Endothelial cell of umbilical vein (primary cell): ENCODE results near the gene ACSL6. TPM values are rescaled to one million over a fixed set of nuclear protein-coding genes. Genes with fewer than 3 reads are reported as not detected.

Experiments used
- BruUV-seq: library from RNA; stranded (reverse); fragments of 400-500 nt; replicated peaks from 2 replicates; lab custom pipeline; 2021; lab: Mats Ljungman, UMichigan
- CTCF ChIA-PET: fragments of 300-600, 350-600 bp; sonication (Branson Sonifier 250); formaldehyde crosslinking; loops from one replicate; lab custom pipeline; 2021; ENCODE audit warnings: antibody characterized with exemption, inconsistent platforms; lab: Charles Lee
- POLR2A ChIA-PET: fragments of 300-600, 350-600 bp; sonication (Branson Sonifier 250); formaldehyde crosslinking; loops from one replicate; lab custom pipeline; 2021; ENCODE audit warnings: antibody characterized with exemption, inconsistent platforms; lab: Charles Lee
- DNase-seq: peaks from one replicate; pipeline ENCODE4 v3.0.0-alpha.2; 2011; ENCODE audit warnings: low read depth, low spot score
- FAIRE-seq: peaks from 2 replicates; lab custom pipeline; 2011; peaks lifted over from hg19 to GRCh38; lab: Jason Lieb, UNC
- H2AFZ ChIP-seq: 2 replicates; pipeline ENCODE4 v1.6.0; 2012; ENCODE audit warnings: low read depth, low read length, control low read depth, inconsistent platforms
- H3K27ac ChIP-seq: 2 replicates; pipeline ENCODE4 v1.5.1; 2011; ENCODE audit warnings: low read depth, mild to moderate bottlenecking, control low read depth, low read length, moderate library complexity; ENCODE audit not compliant: insufficient read depth
- H3K27me3 ChIP-seq, 2 experiments: 2 replicates each; pipeline versions ENCODE4 v1.6.0 to v1.6.1; 2011; ENCODE audit warnings: low read length in 2 of 2, mixed read lengths in 1 of 2; ENCODE audit not compliant: control insufficient read depth in 2 of 2, insufficient read depth in 2 of 2
- H3K36me3 ChIP-seq, 2 experiments: 2 replicates in 1 of 2; 3 replicates in 1 of 2; pipeline ENCODE4 v1.5.1; 2011; ENCODE audit warnings: low read length in 2 of 2, mild to moderate bottlenecking in 1 of 2, moderate library complexity in 1 of 2; ENCODE audit not compliant: control insufficient read depth in 2 of 2, insufficient read depth in 2 of 2; ENCODE audit errors: extremely low read depth in 1 of 2
- H3K4me1 ChIP-seq: 3 replicates; pipeline ENCODE4 v1.5.1; 2011; ENCODE audit warnings: mild to moderate bottlenecking, low read length; ENCODE audit not compliant: control insufficient read depth, insufficient read depth; ENCODE audit errors: extremely low read depth
- H3K4me2 ChIP-seq: 2 replicates; pipeline ENCODE4 v1.6.1; 2011; ENCODE audit warnings: low read length, control low read depth, mixed read lengths; ENCODE audit not compliant: insufficient read depth
- H3K4me3 ChIP-seq, 3 experiments: fragments of 200-600 bp in 1 of 3; sonication (generic), shearing (Covaris generic) in 1 of 3; replicated peaks in 1 of 3; 2 replicates each; pipeline ENCODE4 v1.5.1; 2011 to 2016; ENCODE audit warnings: control low read depth in 3 of 3, low read length in 3 of 3, mild to moderate bottlenecking in 2 of 3, inconsistent platforms in 1 of 3, low read depth in 1 of 3, moderate library complexity in 1 of 3; ENCODE audit not compliant: insufficient read depth in 1 of 3
- H3K79me2 ChIP-seq: 2 replicates; pipeline ENCODE4 v1.6.0; 2012; ENCODE audit warnings: low read length, inconsistent platforms; ENCODE audit not compliant: control insufficient read depth, insufficient read depth
- H3K9ac ChIP-seq: replicated peaks from 2 replicates; pipeline ENCODE3; 2011; ENCODE audit warnings: low read length, control low read depth; ENCODE audit not compliant: insufficient read depth; ENCODE audit errors: extremely low read depth
- H3K9me1 ChIP-seq: replicated peaks from 3 replicates; pipeline ENCODE4 v1.6.0; 2011; ENCODE audit warnings: mild to moderate bottlenecking, low read length; ENCODE audit not compliant: control insufficient read depth, insufficient read depth; ENCODE audit errors: extremely low read depth
- H3K9me3 ChIP-seq: replicated peaks from 2 replicates; pipeline ENCODE4 v1.5.1; 2012; ENCODE audit warnings: low read length, inconsistent platforms; ENCODE audit not compliant: control insufficient read depth, insufficient read depth
- H4K20me1 ChIP-seq: replicated peaks from 2 replicates; pipeline ENCODE3; 2011; ENCODE audit warnings: mild to moderate bottlenecking, low read length; ENCODE audit not compliant: control insufficient read depth, insufficient read depth; ENCODE audit errors: extremely low read depth
- EZH2 ChIP-seq: IDR thresholded peaks from 2 replicates; pipeline ENCODE4 v1.6.1; 2012; ENCODE audit warnings: borderline replicate concordance, low read depth, mild to moderate bottlenecking, moderate library complexity, low read length, inconsistent platforms; ENCODE audit not compliant: severe bottlenecking
- FOS ChIP-seq: IDR thresholded peaks from 2 replicates; pipeline ENCODE4 v1.6.1; 2011; ENCODE audit warnings: mild to moderate bottlenecking, low read length, moderate library complexity, borderline replicate concordance; ENCODE audit not compliant: insufficient read depth
- GATA2 ChIP-seq: IDR thresholded peaks from 2 replicates; pipeline ENCODE4 v1.7.0; 2011; ENCODE audit warnings: low read depth, mild to moderate bottlenecking, moderate library complexity, mixed read lengths, low read length; ENCODE audit not compliant: insufficient read length, insufficient read depth
- JUN ChIP-seq: IDR thresholded peaks from 2 replicates; pipeline ENCODE4 v1.6.1; 2011; ENCODE audit warnings: borderline replicate concordance, low read depth; ENCODE audit not compliant: insufficient read length, insufficient read depth
- MYC ChIP-seq: IDR thresholded peaks from one replicate; pipeline ENCODE4 v1.6.1; 2011; ENCODE audit warnings: mild to moderate bottlenecking, low read depth, low read length
- POLR2A ChIP-seq: IDR thresholded peaks from 2 replicates; pipeline ENCODE4 v1.6.1; 2012; ENCODE audit warnings: low read depth, mild to moderate bottlenecking, control low read depth, low read length
- POLR2AphosphoS5 ChIP-seq: IDR thresholded peaks from 2 replicates; pipeline ENCODE4 v1.6.1; 2012; ENCODE audit warnings: low read depth, mild to moderate bottlenecking, control low read depth, low read length, moderate library complexity; ENCODE audit not compliant: insufficient read depth
- dilution Hi-C: fragments of 300-500 bp; cut with MboI; formaldehyde crosslinking; loops from one replicate; pipeline ENCODE4 v1.15.0; 2019; ENCODE audit warnings: low sequenced_read_pairs; ENCODE audit not compliant: extremely low pct_ligation_motif_present
- intact Hi-C: fragments of 100-400 bp; cut with micrococcal nuclease; formaldehyde crosslinking; loops from one replicate; pipeline ENCODE4 v1.10.0; 2022
- polyA plus RNA-seq, 4 experiments: library from polyadenylated mRNA; depleted of rRNA in 3 of 4; stranded (reverse) in 3 of 4; unstranded in 1 of 4; fragments of >200 nt; gene quantifications; 2 replicates each; pipeline versions ENCODE4 v1.2.1 to v1.2.3, GENCODE V29; 2011 to 2012; ENCODE audit warnings: missing spikeins in 1 of 4
- total RNA-seq: library from RNA; stranded (reverse); gene quantifications from 2 replicates; pipeline ENCODE4 v1.2.3, GENCODE V29; 2021
- TF ChIP-seq, protein P1 (sequence below), 2 donors: IDR thresholded peaks; 1 replicate in 1 of 2; 2 replicates in 1 of 2; pipeline ENCODE4 v1.5.1; 2011; ENCODE audit warnings: low read length in 2 of 2, mild to moderate bottlenecking in 2 of 2, moderate library complexity in 2 of 2, control low read depth in 1 of 2, inconsistent platforms in 1 of 2, low read depth in 1 of 2; ENCODE audit not compliant: insufficient read depth in 1 of 2; ENCODE audit errors: extremely low read depth in 1 of 2
- TF ChIP-seq, protein P2 (sequence below): IDR thresholded peaks from 2 replicates; pipeline ENCODE4 v1.6.1; 2011; ENCODE audit not compliant: insufficient read depth, insufficient read length

ACSL6 gene
- total and polyA plus RNA-seq, 2 donors (not counting 3 experiments of a cell fraction or from before 2014, with no cell fraction given): not detected

DNA sequence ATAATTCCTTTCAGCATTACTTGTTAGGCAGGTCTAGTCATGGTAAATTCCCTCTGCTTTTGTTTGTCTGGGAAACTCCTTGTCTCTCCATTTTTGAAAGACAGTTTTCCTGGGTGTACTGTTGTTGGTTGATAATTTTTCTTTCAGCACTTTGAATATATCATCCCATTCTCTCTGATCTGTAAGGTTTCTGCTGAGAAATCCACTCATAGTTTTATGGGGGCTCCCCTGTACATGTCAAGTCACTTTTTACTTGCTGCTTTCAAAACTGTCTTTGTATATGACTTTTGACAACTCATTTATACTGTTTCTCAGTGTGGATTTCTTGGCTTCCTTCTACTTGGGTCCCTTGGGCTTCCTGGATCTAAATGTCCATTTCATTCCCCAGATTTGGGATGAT lies 82.5 kb downstream of the ACSL6 start:
- Histone ChIP-seq H3K4me3 (no peak overlapping the region), H2AFZ (no peak overlapping the region), H3K9me3 (no peaks in the 10 kb centered on the region), H3K9ac (no peak overlapping the region), H3K27ac (no peak overlapping the region), H3K36me3 (no peaks in the 10 kb centered on the region), H3K79me2 (no peaks in the 10 kb centered on the region), H3K4me1 (no peaks in the 10 kb centered on the region), H3K9me1 (no peaks in the 10 kb centered on the region), H3K4me2 (no peak overlapping the region), H3K27me3 (peaks cover 0 to 3% of the 10 kb centered on the region in 2 experiments), H4K20me1 (no peaks in the 10 kb centered on the region)
- DNase-seq (no peak), FAIRE-seq (no peak)
- intact Hi-C loops (no loop called here), dilution Hi-C loops (no loop called here)
- TF ChIP-seq POLR2AphosphoS5 (no peak), POLR2A (no peak), JUN (no peak), FOS (no peak), GATA2 (no peak), EZH2 (no peak), MYC (no peak)
- TF ChIP-seq, protein P1, sequence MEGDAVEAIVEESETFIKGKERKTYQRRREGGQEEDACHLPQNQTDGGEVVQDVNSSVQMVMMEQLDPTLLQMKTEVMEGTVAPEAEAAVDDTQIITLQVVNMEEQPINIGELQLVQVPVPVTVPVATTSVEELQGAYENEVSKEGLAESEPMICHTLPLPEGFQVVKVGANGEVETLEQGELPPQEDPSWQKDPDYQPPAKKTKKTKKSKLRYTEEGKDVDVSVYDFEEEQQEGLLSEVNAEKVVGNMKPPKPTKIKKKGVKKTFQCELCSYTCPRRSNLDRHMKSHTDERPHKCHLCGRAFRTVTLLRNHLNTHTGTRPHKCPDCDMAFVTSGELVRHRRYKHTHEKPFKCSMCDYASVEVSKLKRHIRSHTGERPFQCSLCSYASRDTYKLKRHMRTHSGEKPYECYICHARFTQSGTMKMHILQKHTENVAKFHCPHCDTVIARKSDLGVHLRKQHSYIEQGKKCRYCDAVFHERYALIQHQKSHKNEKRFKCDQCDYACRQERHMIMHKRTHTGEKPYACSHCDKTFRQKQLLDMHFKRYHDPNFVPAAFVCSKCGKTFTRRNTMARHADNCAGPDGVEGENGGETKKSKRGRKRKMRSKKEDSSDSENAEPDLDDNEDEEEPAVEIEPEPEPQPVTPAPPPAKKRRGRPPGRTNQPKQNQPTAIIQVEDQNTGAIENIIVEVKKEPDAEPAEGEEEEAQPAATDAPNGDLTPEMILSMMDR (IDR thresholded peaks at IDR 0.05; ENCODE audit: extremely low read depth in 1 of 2, insufficient read depth in 1 of 2, low read depth in 1 of 2, low read length in 2 of 2): no peak
- TF ChIP-seq, protein P2, sequence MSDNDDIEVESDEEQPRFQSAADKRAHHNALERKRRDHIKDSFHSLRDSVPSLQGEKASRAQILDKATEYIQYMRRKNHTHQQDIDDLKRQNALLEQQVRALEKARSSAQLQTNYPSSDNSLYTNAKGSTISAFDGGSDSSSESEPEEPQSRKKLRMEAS: no peak
- POLR2A ChIA-PET: no interaction called here
- CTCF ChIA-PET: no interaction called here
- no TSS peak for BruUV-seq
